ENCODE data around the gene ARID1B.

The ARID1B gene

DNA sequence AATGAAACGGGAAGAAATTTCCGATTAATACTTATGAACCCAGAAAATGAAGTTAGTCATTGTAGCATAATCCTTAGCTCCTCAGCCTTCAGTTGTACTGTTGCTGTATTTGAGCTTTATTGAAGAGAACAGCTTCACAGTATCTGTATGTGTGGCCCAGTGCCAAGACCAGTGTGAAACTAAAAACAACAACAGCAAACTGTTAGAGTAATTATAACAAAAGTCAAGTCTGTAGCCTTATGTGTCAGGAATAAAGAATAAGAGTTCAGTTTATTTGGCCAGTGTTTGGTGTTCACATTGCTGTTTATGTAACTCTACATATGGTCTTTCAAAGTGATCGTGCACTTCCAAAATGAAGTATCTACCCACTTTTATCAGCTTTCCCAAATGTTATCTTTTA lies 70.9 kb downstream of the ARID1B start:
- TF ChIP-seq, protein P1, sequence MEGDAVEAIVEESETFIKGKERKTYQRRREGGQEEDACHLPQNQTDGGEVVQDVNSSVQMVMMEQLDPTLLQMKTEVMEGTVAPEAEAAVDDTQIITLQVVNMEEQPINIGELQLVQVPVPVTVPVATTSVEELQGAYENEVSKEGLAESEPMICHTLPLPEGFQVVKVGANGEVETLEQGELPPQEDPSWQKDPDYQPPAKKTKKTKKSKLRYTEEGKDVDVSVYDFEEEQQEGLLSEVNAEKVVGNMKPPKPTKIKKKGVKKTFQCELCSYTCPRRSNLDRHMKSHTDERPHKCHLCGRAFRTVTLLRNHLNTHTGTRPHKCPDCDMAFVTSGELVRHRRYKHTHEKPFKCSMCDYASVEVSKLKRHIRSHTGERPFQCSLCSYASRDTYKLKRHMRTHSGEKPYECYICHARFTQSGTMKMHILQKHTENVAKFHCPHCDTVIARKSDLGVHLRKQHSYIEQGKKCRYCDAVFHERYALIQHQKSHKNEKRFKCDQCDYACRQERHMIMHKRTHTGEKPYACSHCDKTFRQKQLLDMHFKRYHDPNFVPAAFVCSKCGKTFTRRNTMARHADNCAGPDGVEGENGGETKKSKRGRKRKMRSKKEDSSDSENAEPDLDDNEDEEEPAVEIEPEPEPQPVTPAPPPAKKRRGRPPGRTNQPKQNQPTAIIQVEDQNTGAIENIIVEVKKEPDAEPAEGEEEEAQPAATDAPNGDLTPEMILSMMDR (IDR thresholded peaks at IDR 0.05; ENCODE audit: low read depth, low read length, missing control alignments), result no peak
- DNase-seq (ENCODE audit: extremely low read depth, low read depth), result no peak

DNA sequence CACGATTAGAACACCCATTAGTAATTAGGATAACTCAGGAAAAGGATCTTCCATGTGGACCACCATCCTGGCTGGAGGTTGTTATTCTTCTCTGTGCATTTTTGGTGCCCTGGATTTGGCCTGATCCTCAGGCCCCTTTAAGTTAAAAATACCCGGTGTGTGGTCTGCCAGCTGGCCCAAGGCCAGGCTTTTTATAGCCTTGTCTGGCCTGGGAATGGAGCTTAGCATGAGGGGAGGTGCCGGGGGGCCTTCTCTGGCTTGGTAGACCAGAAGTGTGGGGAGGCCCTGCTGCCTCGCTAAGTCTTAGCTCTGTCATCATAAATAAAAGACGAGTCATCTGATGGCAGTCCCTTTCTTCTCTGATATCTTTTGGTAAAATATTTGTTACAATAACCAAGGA lies 71.4 kb downstream of the ARID1B start:
- DNase-seq (ENCODE audit: extremely low read depth, low read depth), result no peak
- no peak overlapping the region for H3K4me3 ChIP-seq (replicated peaks; ENCODE audit: low read depth, low read length)
- TF ChIP-seq, protein P1 (IDR thresholded peaks at IDR 0.05; ENCODE audit: low read depth, low read length, missing control alignments), result no peak

More for the DNA sequence above, 70.9 kb downstream of the ARID1B start:
- H3K4me3 ChIP-seq (replicated peaks; ENCODE audit: low read depth, low read length), result no peak overlapping the region

DNA sequence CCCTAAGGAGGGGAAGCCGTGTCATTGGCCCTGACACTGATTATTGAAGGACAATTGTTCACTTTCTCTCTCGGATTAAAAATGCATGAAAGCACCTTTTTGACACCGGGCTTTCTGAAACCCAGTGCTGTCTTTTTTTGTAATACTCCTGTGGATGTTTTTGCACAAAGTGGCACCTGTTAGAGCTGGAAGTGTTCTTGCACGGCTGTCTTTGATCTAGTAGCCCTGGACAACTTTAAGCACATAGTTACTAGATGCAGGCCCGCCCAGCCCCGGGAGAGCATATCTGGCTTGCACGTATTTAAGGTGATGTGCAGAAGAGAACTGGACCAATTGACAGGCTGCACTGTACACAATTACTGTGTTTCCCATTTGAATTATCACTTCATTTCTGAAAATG lies 72.6 kb downstream of the ARID1B start:
- H3K4me3 ChIP-seq (replicated peaks; ENCODE audit: low read depth, low read length), result no peak overlapping the region
- TF ChIP-seq, protein P1 (IDR thresholded peaks at IDR 0.05; ENCODE audit: low read depth, low read length, missing control alignments), result no peak
- no peak for DNase-seq (ENCODE audit: extremely low read depth, low read depth)

DNA sequence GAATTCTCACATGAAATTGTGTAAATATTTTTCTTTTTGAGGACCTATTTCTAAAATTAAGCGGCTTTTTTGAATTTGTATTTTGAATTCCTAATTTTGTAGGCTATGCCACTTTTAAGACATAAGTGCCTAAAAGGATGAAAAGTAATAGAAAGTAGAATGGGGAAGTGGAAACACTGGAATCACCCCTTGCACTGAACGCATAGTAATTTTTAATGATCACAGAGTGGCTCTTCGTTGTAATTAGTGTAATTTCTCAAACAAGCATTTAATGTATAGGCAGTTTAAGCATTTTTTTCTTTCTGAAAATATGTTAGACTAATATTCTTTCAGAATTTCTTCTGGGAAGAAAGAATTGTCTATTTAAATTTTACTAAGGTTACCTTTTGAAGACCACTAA lies 73.2 kb downstream of the ARID1B start:
- no peak for DNase-seq (ENCODE audit: extremely low read depth, low read depth)
- no peak overlapping the region for H3K4me3 ChIP-seq (replicated peaks; ENCODE audit: low read depth, low read length)
- TF ChIP-seq, protein P1 (IDR thresholded peaks at IDR 0.05; ENCODE audit: low read depth, low read length, missing control alignments), result no peak

DNA sequence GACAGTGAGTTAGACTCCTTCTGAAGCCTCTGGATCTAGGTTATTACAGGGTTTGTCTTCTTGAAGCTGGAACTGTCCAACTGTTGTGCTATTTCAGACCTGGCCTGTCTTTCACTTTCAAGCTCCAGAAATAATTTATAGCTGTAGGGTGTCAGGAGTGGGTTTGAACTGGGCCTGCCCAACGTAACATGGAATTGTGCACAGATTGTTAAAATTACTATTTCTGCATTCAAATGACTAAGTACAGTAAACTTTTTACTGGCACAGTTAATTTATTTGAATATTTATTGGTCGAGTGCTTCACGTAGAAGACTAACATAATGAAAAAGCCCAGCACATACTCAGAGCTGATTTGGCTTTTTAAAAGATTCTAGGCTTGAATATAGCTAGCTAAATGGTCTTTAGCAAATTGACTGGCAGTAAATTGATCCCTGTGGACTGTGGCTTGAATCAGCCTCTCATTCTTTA lies 74.3 kb downstream of the ARID1B start:
- H3K4me3 ChIP-seq (replicated peaks; ENCODE audit: low read depth, low read length), result no peak overlapping the region
- TF ChIP-seq, protein P1 (IDR thresholded peaks at IDR 0.05; ENCODE audit: low read depth, low read length, missing control alignments), result no peak
- no peak for DNase-seq (ENCODE audit: extremely low read depth, low read depth)

DNA sequence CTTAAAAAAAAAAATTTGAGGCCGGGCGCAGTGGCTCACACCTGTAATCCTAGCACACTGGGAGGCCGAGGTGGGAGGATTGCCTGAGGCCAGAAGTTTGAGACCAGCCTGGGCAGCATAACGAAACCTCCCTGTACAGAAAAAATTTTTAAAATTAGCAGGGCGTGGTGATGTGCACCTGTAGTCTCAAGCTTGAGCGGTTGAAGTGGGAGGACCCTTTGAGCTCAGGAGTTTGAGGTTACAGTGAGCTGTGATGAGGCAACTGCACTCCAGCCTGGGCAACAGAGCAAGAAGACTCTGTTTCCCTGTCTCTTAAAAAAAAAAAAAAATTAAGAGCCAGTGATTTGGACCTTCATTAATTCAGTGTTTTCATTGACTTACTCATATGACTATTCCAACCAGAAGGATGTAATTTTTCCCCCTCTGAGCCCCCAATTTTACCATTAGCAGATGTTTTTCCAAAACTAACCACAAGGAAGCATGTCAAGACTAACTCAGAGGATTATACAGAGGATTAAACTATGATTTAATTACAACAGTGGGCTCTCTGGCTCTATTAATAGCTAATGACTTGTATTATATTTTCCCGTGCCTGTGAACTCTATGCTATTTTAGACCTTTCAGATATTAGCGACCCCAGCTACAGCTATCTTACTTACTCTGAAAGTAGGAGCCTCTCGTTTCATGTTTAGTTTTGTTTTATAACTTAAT lies 75.1 kb downstream of the ARID1B start:
- no peak for DNase-seq (ENCODE audit: extremely low read depth, low read depth)
- H3K4me3 ChIP-seq (replicated peaks; ENCODE audit: low read depth, low read length), result no peak overlapping the region
- TF ChIP-seq, protein P1 (IDR thresholded peaks at IDR 0.05; ENCODE audit: low read depth, low read length, missing control alignments), result no peak

DNA sequence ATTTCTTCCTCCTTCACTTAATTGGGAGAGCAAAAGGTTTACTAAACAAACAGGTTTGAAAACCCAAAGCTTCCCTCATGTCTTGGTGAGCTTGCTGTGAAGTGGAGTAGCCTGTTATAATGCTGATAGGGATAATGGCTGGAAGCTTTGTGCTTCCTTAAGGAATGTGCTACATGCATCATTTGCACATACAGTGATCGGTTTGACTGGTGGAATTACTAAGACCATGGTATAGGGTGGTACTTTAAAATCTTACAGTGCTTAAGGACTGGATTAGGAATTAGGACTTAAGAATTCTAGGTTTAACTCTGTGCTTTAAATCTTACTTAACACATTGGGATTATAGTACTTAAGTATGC lies 75.7 kb downstream of the ARID1B start:
- H3K4me3 ChIP-seq (replicated peaks; ENCODE audit: low read depth, low read length), result no peak overlapping the region
- TF ChIP-seq, protein P1 (IDR thresholded peaks at IDR 0.05; ENCODE audit: low read depth, low read length, missing control alignments), result no peak
- DNase-seq (ENCODE audit: extremely low read depth, low read depth), result no peak
